ENCODE results near the gene NUBPL. TPM values are rescaled to one million over a fixed set of nuclear protein-coding genes. Genes with fewer than 3 reads are reported as not detected.

Gene NUBPL
- total RNA-seq: 9.5 and 11.6 TPM in 2 replicates
- long read RNA-seq, transcript NUBPL-201 (11 exons, 3,049 nt): major isoform, 105 of 121 reads
- long read RNA-seq, partial matches to known transcripts: 5 of 121 reads
- long read RNA-seq, other reads (novel, unspliced or antisense): 11 of 121 reads

- no peaks in the 10 kb centered on the region for H3K36me3 Mint-ChIP-seq (ENCODE audit: unreplicated experiment)
- H3K4me1 Mint-ChIP-seq (ENCODE audit: unreplicated experiment): peaks cover 22% of the 10 kb centered on the region
- H3K27me3 Mint-ChIP-seq (ENCODE audit: unreplicated experiment): peaks cover 16% of the 10 kb centered on the region
Measured at GRCh38 chr14:31561155-31561846, at the start of gene NUBPL. TSS of gene NUBPL (plus strand) at chr14:31561404. CDS start at chr14:31561440, 36 bp downstream.

GRCh38 chr14:31527087-31527486 is 34.1 kb upstream of the NUBPL start:
- no peak for DNase-seq (ENCODE audit: extremely low spot score, unreplicated experiment)
- Mint-ChIP-seq H3K36me3 (ENCODE audit: unreplicated experiment) (no peaks in the 10 kb centered on the region), H3K4me1 (ENCODE audit: unreplicated experiment) (peaks cover 2% of the 10 kb centered on the region), H3K27ac (ENCODE audit: unreplicated experiment) (no peak overlapping the region), H3K9me3 (ENCODE audit: unreplicated experiment) (no peaks in the 10 kb centered on the region), H3K4me3 (ENCODE audit: unreplicated experiment) (no peak overlapping the region), H3K27me3 (ENCODE audit: unreplicated experiment) (no peaks in the 10 kb centered on the region)
- TF ChIP-seq CTCF (IDR thresholded peaks at IDR 0.05): no peak

More at GRCh38 chr14:31561155-31561846, at the start of gene NUBPL:
- H3K4me3 Mint-ChIP-seq (ENCODE audit: unreplicated experiment): peak within 1 kb of the TSS; percentile 96
- DNase-seq (ENCODE audit: extremely low spot score, unreplicated experiment): peak; percentile 98
- no peaks in the 10 kb centered on the region for H3K9me3 Mint-ChIP-seq (ENCODE audit: unreplicated experiment)
- peak within 1 kb of the TSS; percentile 97 for H3K27ac Mint-ChIP-seq (ENCODE audit: unreplicated experiment)
- no peak for TF ChIP-seq CTCF (IDR thresholded peaks at IDR 0.05)

- no peak overlapping the region for H3K27ac Mint-ChIP-seq (ENCODE audit: unreplicated experiment)
- H3K9me3 Mint-ChIP-seq (ENCODE audit: unreplicated experiment): no peaks in the 10 kb centered on the region
- peaks cover 3% of the 10 kb centered on the region for H3K27me3 Mint-ChIP-seq (ENCODE audit: unreplicated experiment)
- H3K36me3 Mint-ChIP-seq (ENCODE audit: unreplicated experiment): no peaks in the 10 kb centered on the region
- TF ChIP-seq CTCF (IDR thresholded peaks at IDR 0.05): no peak
- H3K4me1 Mint-ChIP-seq (ENCODE audit: unreplicated experiment): peaks cover 1% of the 10 kb centered on the region
- DNase-seq (ENCODE audit: extremely low spot score, unreplicated experiment): no peak
- no peak overlapping the region for H3K4me3 Mint-ChIP-seq (ENCODE audit: unreplicated experiment)
Measured at GRCh38 chr14:31527546-31527945, 33.7 kb upstream of the NUBPL start.

GRCh38 chr14:31529053-31529452 is 32.2 kb upstream of the NUBPL start:
- Mint-ChIP-seq H3K36me3 (ENCODE audit: unreplicated experiment) (no peaks in the 10 kb centered on the region), H3K9me3 (ENCODE audit: unreplicated experiment) (no peaks in the 10 kb centered on the region), H3K4me1 (ENCODE audit: unreplicated experiment) (no peaks in the 10 kb centered on the region), H3K27ac (ENCODE audit: unreplicated experiment) (no peak overlapping the region), H3K27me3 (ENCODE audit: unreplicated experiment) (peaks cover 3% of the 10 kb centered on the region), H3K4me3 (ENCODE audit: unreplicated experiment) (no peak overlapping the region)
- TF ChIP-seq CTCF (IDR thresholded peaks at IDR 0.05): no peak
- no peak for DNase-seq (ENCODE audit: extremely low spot score, unreplicated experiment)

GRCh38 chr14:31530136-31530535 is 31.1 kb upstream of the NUBPL start:
- Mint-ChIP-seq H3K36me3 (ENCODE audit: unreplicated experiment) (no peaks in the 10 kb centered on the region), H3K4me1 (ENCODE audit: unreplicated experiment) (no peaks in the 10 kb centered on the region), H3K9me3 (ENCODE audit: unreplicated experiment) (no peaks in the 10 kb centered on the region), H3K27me3 (ENCODE audit: unreplicated experiment) (peaks cover 3% of the 10 kb centered on the region), H3K27ac (ENCODE audit: unreplicated experiment) (no peak overlapping the region), H3K4me3 (ENCODE audit: unreplicated experiment) (no peak overlapping the region)
- DNase-seq (ENCODE audit: extremely low spot score, unreplicated experiment): no peak
- TF ChIP-seq CTCF (IDR thresholded peaks at IDR 0.05): no peak

Measured in osteocyte (in vitro differentiated cells).